Measurements from ENCODE around the gene COL18A1. TPM values are rescaled to one million over a fixed set of nuclear protein-coding genes. Genes with fewer than 3 reads are reported as not detected.

The COL18A1 gene
- total RNA-seq, 1 donor from 2014 or later, result 535 TPM

GRCh38 chr21:45374826-45375455, 30.0 kb upstream of the COL18A1 start:
- H3K4me3 ChIP-seq (ENCODE audit: low read depth, low read length), result no peak overlapping the region
- TF ChIP-seq CTCF (conservative IDR thresholded peaks at IDR 0.05; ENCODE audit: low read depth, low read length), result no peak
- DNase-seq (ENCODE audit: low read depth), result no peak

- no peak for TF ChIP-seq CTCF (conservative IDR thresholded peaks at IDR 0.05; ENCODE audit: low read depth, low read length)
- H3K4me3 ChIP-seq (ENCODE audit: low read depth, low read length), result no peak overlapping the region
- DNase-seq (ENCODE audit: low read depth), result no peak
Observed at GRCh38 chr21:45376459-45377324, 28.3 kb upstream of the COL18A1 start.

GRCh38 chr21:45377325-45377709, 27.6 kb upstream of the COL18A1 start:
- no peak overlapping the region for H3K4me3 ChIP-seq (ENCODE audit: low read depth, low read length)
- TF ChIP-seq CTCF (conservative IDR thresholded peaks at IDR 0.05; ENCODE audit: low read depth, low read length), result no peak
- no peak for DNase-seq (ENCODE audit: low read depth)

GRCh38 chr21:45377866-45378257, 27.1 kb upstream of the COL18A1 start:
- DNase-seq (ENCODE audit: low read depth), result no peak

GRCh38 chr21:45378258-45378966, 26.6 kb upstream of the COL18A1 start:
- DNase-seq (ENCODE audit: low read depth), result no peak
- no peak for TF ChIP-seq CTCF (conservative IDR thresholded peaks at IDR 0.05; ENCODE audit: low read depth, low read length)
- no peak overlapping the region for H3K4me3 ChIP-seq (ENCODE audit: low read depth, low read length)

More at GRCh38 chr21:45377866-45378257, 27.1 kb upstream of the COL18A1 start:
- no peak for TF ChIP-seq CTCF (conservative IDR thresholded peaks at IDR 0.05; ENCODE audit: low read depth, low read length)
- no peak overlapping the region for H3K4me3 ChIP-seq (ENCODE audit: low read depth, low read length)

- no peak for TF ChIP-seq CTCF (conservative IDR thresholded peaks at IDR 0.05; ENCODE audit: low read depth, low read length)
- no peak for DNase-seq (ENCODE audit: low read depth)
- H3K4me3 ChIP-seq (ENCODE audit: low read depth, low read length), result no peak overlapping the region
Observed at GRCh38 chr21:45379171-45379900, 25.6 kb upstream of the COL18A1 start.

Data from epithelial cell of proximal tubule (primary cell).